Kidney (tissue), 14 donors: ENCODE measurements around the gene INPP5D. TPM values are rescaled to one million over a fixed set of nuclear protein-coding genes. Genes with fewer than 3 reads are reported as not detected.
A peak's percentile ranks its signal among the peaks of the same experiment; 100 is the strongest.

Source experiments
- DNase-seq, 5 donors: peaks; one replicate each; pipeline ENCODE4 v3.0.0-alpha.2; 2013 to 2020
- FAIRE-seq: peaks from 2 replicates; lab custom pipeline; 2012; peaks lifted over from hg19 to GRCh38; lab: Jason Lieb, UNC
- H3K27ac ChIP-seq, 2 donors: one replicate each; pipeline ENCODE4 v1.7.0; 2013; ENCODE audit warnings: low read depth in 2 of 2, low read length in 2 of 2, inconsistent platforms in 1 of 2
- H3K27me3 ChIP-seq: one replicate; pipeline ENCODE4 v1.7.1; 2013; ENCODE audit warnings: low read length, inconsistent platforms; ENCODE audit not compliant: control insufficient read depth, insufficient read depth
- H3K36me3 ChIP-seq, 3 donors: one replicate each; pipeline versions ENCODE4 v1.7.0 to v1.7.1; 2013; ENCODE audit warnings: low read length in 3 of 3, control low read depth in 1 of 3, inconsistent platforms in 1 of 3; ENCODE audit not compliant: insufficient read depth in 3 of 3, control insufficient read depth in 2 of 3
- H3K4me1 ChIP-seq, 3 donors: one replicate each; pipeline versions ENCODE4 v1.7.0 to v1.7.1; 2013; ENCODE audit warnings: low read length in 3 of 3, inconsistent platforms in 1 of 3, low read depth in 1 of 3; ENCODE audit not compliant: control insufficient read depth in 2 of 3, insufficient read depth in 2 of 3
- H3K4me3 ChIP-seq, 3 donors: one replicate each; pipeline versions ENCODE4 v1.7.0 to v1.8.1; 2013; ENCODE audit warnings: low read length in 3 of 3, control low read depth in 1 of 3, inconsistent platforms in 1 of 3
- H3K9ac ChIP-seq, 3 donors: one replicate each; pipeline versions ENCODE4 v1.7.0 to v1.7.1; 2013; ENCODE audit warnings: low read length in 3 of 3, control low read depth in 1 of 3, inconsistent platforms in 1 of 3
- H3K9me3 ChIP-seq, 3 donors: one replicate each; pipeline versions ENCODE4 v1.7.0 to v1.7.1; 2013; ENCODE audit warnings: low read length in 3 of 3, control low read depth in 1 of 3, inconsistent platforms in 1 of 3; ENCODE audit not compliant: control insufficient read depth in 2 of 3, insufficient read depth in 1 of 3
- CTCF ChIP-seq: IDR thresholded peaks from 3 replicates; pipeline ENCODE4 v1.5.1; 2012; ENCODE audit warnings: mild to moderate bottlenecking, moderate library complexity, borderline replicate concordance; ENCODE audit not compliant: insufficient read depth; ENCODE audit errors: extremely low read depth
- intact Hi-C: fragments of 100-400 bp; cut with DNase I; formaldehyde crosslinking; loops from one replicate; pipeline ENCODE4 v1.11.1; 2022
- polyA plus RNA-seq: library from polyadenylated mRNA; stranded (reverse); fragments of 350-450 nt; fragmentation: Illumina TruSeq; extraction: RNeasy Lipid Tissue Mini Kit (QIAGEN cat#74804); gene quantifications from one replicate; pipeline ENCODE4 v1.2.3, GENCODE V29; 2014; ENCODE audit warnings: low read depth, low replicate concordance; ENCODE audit not compliant: insufficient read depth
- total RNA-seq: library from RNA; stranded (reverse); fragmentation: NEBNext Ultra II Directional; extraction: Animal tissue kit (Norgen Biotek cat#: 25700); gene quantifications from one replicate; pipeline ENCODE4 v1.2.1, GENCODE V29; 2021
- donor health status: control.
- donor health status: control.
- donor health status: control.
- donor health status: control.
- donor health status: control.
- donor health status: DM: yes; HTN: yes; CAD: no.
- donor health status: Normal renal cell carcinoma (clear cell type).

Gene INPP5D
- total and polyA plus RNA-seq, 2 donors from 2014 or later, result 2.6 to 29.6 TPM

GRCh38 chr2:233112329-233112728 is 52.2 kb downstream of the INPP5D start:
- Histone ChIP-seq H3K4me1 (no peaks in the 10 kb centered on the region), H3K4me3 (no peak overlapping the region), H3K36me3 (no peaks in the 10 kb centered on the region), H3K9me3 (no peaks in the 10 kb centered on the region), H3K27me3 (no peaks in the 10 kb centered on the region), H3K9ac (no peak overlapping the region), H3K27ac (no peak overlapping the region)
- intact Hi-C loops, result no loop called here
- FAIRE-seq (no peak), DNase-seq (no peak)
- no peak for TF ChIP-seq CTCF

- Histone ChIP-seq H3K4me1 (no peaks in the 10 kb centered on the region), H3K27ac (no peak overlapping the region), H3K9me3 (no peaks in the 10 kb centered on the region), H3K27me3 (no peaks in the 10 kb centered on the region), H3K9ac (no peak overlapping the region), H3K4me3 (no peak overlapping the region), H3K36me3 (no peaks in the 10 kb centered on the region)
- intact Hi-C loops, result no loop called here
- peak in 1 of 5 donors; percentile 9 for DNase-seq
- TF ChIP-seq CTCF, result no peak
- FAIRE-seq, result no peak
Observed at GRCh38 chr2:233112776-233113452, 52.8 kb downstream of the INPP5D start.

- intact Hi-C loops, result no loop called here
Observed at GRCh38 chr2:233114421-233114861, 54.3 kb downstream of the INPP5D start.

More at GRCh38 chr2:233114421-233114861, 54.3 kb downstream of the INPP5D start:
- no peaks in the 10 kb centered on the region for H3K27me3 ChIP-seq
- no peaks in the 10 kb centered on the region for H3K36me3 ChIP-seq
- H3K9me3 ChIP-seq, result no peaks in the 10 kb centered on the region
- FAIRE-seq (no peak), DNase-seq (peak in 1 of 5 donors; percentile 16)
- no peaks in the 10 kb centered on the region for H3K4me1 ChIP-seq
- TF ChIP-seq CTCF, result no peak
- H3K27ac ChIP-seq, result no peak overlapping the region
- no peak overlapping the region for H3K9ac ChIP-seq
- H3K4me3 ChIP-seq, result no peak overlapping the region
